ENCODE measurements around the gene SRRM2.

SRRM2 gene

GRCh38 chr16:2767140-2767731 is 14.8 kb downstream of the SRRM2 start:
- Histone ChIP-seq H3K27ac (replicated peaks) (no peak overlapping the region), H3K27me3 (ENCODE audit: insufficient read depth, poor library complexity, severe bottlenecking) (no peaks in the 10 kb centered on the region), H3K4me3 (replicated peaks; ENCODE audit: insufficient read depth, low read length) (no peak overlapping the region)
- DNase-seq (ENCODE audit: low read depth in 1 of 2, low spot score in 1 of 2), result peak in 1 of 2 experiments; percentile 2
- TF ChIP-seq POLR2AphosphoS5 (IDR thresholded peaks at IDR 0.05; ENCODE audit: low read depth) (peak; percentile 23; the same call in 1 of the 2 replicates), GABPA (IDR thresholded peaks at IDR 0.05; ENCODE audit: low read depth) (no peak)

GRCh38 chr16:2767891-2768290 is 15.5 kb downstream of the SRRM2 start:
- H3K27ac ChIP-seq (replicated peaks), result no peak overlapping the region

GRCh38 chr16:2768403-2769089 is 16.1 kb downstream of the SRRM2 start:
- DNase-seq (ENCODE audit: low read depth in 1 of 2, low spot score in 1 of 2), result peak in 1 of 2 experiments; percentile 26
- Histone ChIP-seq H3K4me3 (replicated peaks; ENCODE audit: insufficient read depth, low read length) (no peak overlapping the region), H3K27ac (replicated peaks) (no peak overlapping the region), H3K27me3 (ENCODE audit: insufficient read depth, poor library complexity, severe bottlenecking) (no peaks in the 10 kb centered on the region)
- TF ChIP-seq GABPA (IDR thresholded peaks at IDR 0.05; ENCODE audit: low read depth), result no peak
- TF ChIP-seq POLR2AphosphoS5 (IDR thresholded peaks at IDR 0.05; ENCODE audit: low read depth), result no peak
- no peak for TF ChIP-seq REST (IDR thresholded peaks at IDR 0.05; ENCODE audit: insufficient replicate concordance, low read depth)
- no peak for TF ChIP-seq SPI1 (IDR thresholded peaks at IDR 0.05; ENCODE audit: borderline replicate concordance, low read depth)
- no peak for TF ChIP-seq CTCF (IDR thresholded peaks at IDR 0.05; ENCODE audit: insufficient read depth, low read length)

More at GRCh38 chr16:2767891-2768290, 15.5 kb downstream of the SRRM2 start:
- TF ChIP-seq CTCF (IDR thresholded peaks at IDR 0.05; ENCODE audit: insufficient read depth, low read length) (no peak), REST (IDR thresholded peaks at IDR 0.05; ENCODE audit: insufficient replicate concordance, low read depth) (no peak), GABPA (IDR thresholded peaks at IDR 0.05; ENCODE audit: low read depth) (no peak), POLR2AphosphoS5 (IDR thresholded peaks at IDR 0.05; ENCODE audit: low read depth) (no peak), SPI1 (IDR thresholded peaks at IDR 0.05; ENCODE audit: borderline replicate concordance, low read depth) (no peak)
- DNase-seq (ENCODE audit: low read depth in 1 of 2, low spot score in 1 of 2), result peak in 1 of 2 experiments; percentile 6
- Histone ChIP-seq H3K27me3 (ENCODE audit: insufficient read depth, poor library complexity, severe bottlenecking) (no peaks in the 10 kb centered on the region), H3K4me3 (replicated peaks; ENCODE audit: insufficient read depth, low read length) (no peak overlapping the region)

- TF ChIP-seq GABPA (IDR thresholded peaks at IDR 0.05; ENCODE audit: low read depth) (no peak), POLR2AphosphoS5 (IDR thresholded peaks at IDR 0.05; ENCODE audit: low read depth) (peak; percentile 11; the same call in 1 of the 2 replicates)
- no peaks in the 10 kb centered on the region for H3K27me3 ChIP-seq (ENCODE audit: insufficient read depth, poor library complexity, severe bottlenecking)
- no peak overlapping the region for H3K4me3 ChIP-seq (replicated peaks; ENCODE audit: insufficient read depth, low read length)
- DNase-seq (ENCODE audit: low read depth in 1 of 2, low spot score in 1 of 2), result peak in 1 of 2 experiments; percentile 31
- no peak overlapping the region for H3K27ac ChIP-seq (replicated peaks)
Observed at GRCh38 chr16:2769100-2769529, 16.7 kb downstream of the SRRM2 start.
